Measurements from ENCODE around the gene CSNK1G1.

Gene CSNK1G1

GRCh38 chr15:64146041-64146440, 209.9 kb downstream of the CSNK1G1 start:
- DNase-seq (ENCODE audit: low spot score), result no peak
- ChIA-PET POLR2A (ENCODE audit: low non-redundant PET) (interaction anchor here (0.5 to 0.6 kb wide), 2 partner anchors 10 to 69 kb away, joined by 6 to 9 read pairs; no protein-coding TSS in a partner anchor), CTCF (interaction anchor here (1.2 kb wide), 1 partner anchor 394 kb away, joined by 3 read pairs; no protein-coding TSS in a partner anchor)
- no peak for TF ChIP-seq CTCF (conservative IDR thresholded peaks at IDR 0.05; ENCODE audit: low read depth)
- H3K27ac ChIP-seq, result no peak overlapping the region

- POLR2A ChIA-PET (ENCODE audit: low non-redundant PET), result no interaction called here
- peak overlapping the region; percentile 38 for H3K27ac ChIP-seq
Measured at GRCh38 chr15:64144565-64145281, 211.2 kb downstream of the CSNK1G1 start.

GRCh38 chr15:64144192-64144564, 211.8 kb downstream of the CSNK1G1 start:
- peak overlapping the region; percentile 38 for H3K27ac ChIP-seq
- CTCF ChIA-PET, result interaction anchor here (1.1 to 1.5 kb wide), 2 partner anchors 9 kb away, joined by 5 to 7 read pairs; no protein-coding TSS in a partner anchor
- POLR2A ChIA-PET (ENCODE audit: low non-redundant PET), result no interaction called here
- TF ChIP-seq CTCF (conservative IDR thresholded peaks at IDR 0.05; ENCODE audit: low read depth), result no peak
- DNase-seq (ENCODE audit: low spot score), result no peak

More at GRCh38 chr15:64144565-64145281, 211.2 kb downstream of the CSNK1G1 start:
- TF ChIP-seq CTCF (conservative IDR thresholded peaks at IDR 0.05; ENCODE audit: low read depth), result no peak
- DNase-seq (ENCODE audit: low spot score), result no peak
- CTCF ChIA-PET, result interaction anchor here (0.5 to 1.1 kb wide), 4 partner anchors 8 to 501 kb away, joined by 3 to 7 read pairs (median 4); no protein-coding TSS in a partner anchor

- no peak for TF ChIP-seq CTCF (conservative IDR thresholded peaks at IDR 0.05; ENCODE audit: low read depth)
- CTCF ChIA-PET, result interaction anchor here (1.5 kb wide), 1 partner anchor 10 kb away, joined by 5 read pairs; no protein-coding TSS in a partner anchor
- H3K27ac ChIP-seq, result no peak overlapping the region
- POLR2A ChIA-PET (ENCODE audit: low non-redundant PET), result no interaction called here
- no peak for DNase-seq (ENCODE audit: low spot score)
Measured at GRCh38 chr15:64143276-64143675, 212.7 kb downstream of the CSNK1G1 start.

GRCh38 chr15:64141798-64142512, 214.0 kb downstream of the CSNK1G1 start:
- ChIA-PET POLR2A (ENCODE audit: low non-redundant PET) (no interaction called here), CTCF (interaction anchor here (0.6 to 1.0 kb wide), 5 partner anchors 11 to 1037 kb away, joined by 3 to 4 read pairs (median 3); no protein-coding TSS in a partner anchor)
- no peak for TF ChIP-seq CTCF (conservative IDR thresholded peaks at IDR 0.05; ENCODE audit: low read depth)
- DNase-seq (ENCODE audit: low spot score), result no peak
- no peak overlapping the region for H3K27ac ChIP-seq

- ChIA-PET CTCF (interaction anchor here (0.6 to 1.3 kb wide), 2 partner anchors 11 to 15 kb away, joined by 3 to 5 read pairs; no protein-coding TSS in a partner anchor), POLR2A (ENCODE audit: low non-redundant PET) (no interaction called here)
- no peak overlapping the region for H3K27ac ChIP-seq
- TF ChIP-seq CTCF (conservative IDR thresholded peaks at IDR 0.05; ENCODE audit: low read depth), result no peak
- no peak for DNase-seq (ENCODE audit: low spot score)
Measured at GRCh38 chr15:64138331-64138941, 217.5 kb downstream of the CSNK1G1 start.
